GM12864 (cell line): ENCODE results near the gene CRIP1.

Experiments used
- DNase-seq: peaks from one replicate; pipeline ENCODE4 v3.0.0-alpha.2; 2011; ENCODE audit warnings: low read depth
- H3K4me3 ChIP-seq: 2 replicates; pipeline ENCODE4 v1.5.1; 2011; ENCODE audit warnings: mild to moderate bottlenecking, low read depth, low read length, control low read depth
- TF ChIP-seq, protein P1 (sequence below): IDR thresholded peaks from 2 replicates; pipeline ENCODE4 v1.5.1; 2011; ENCODE audit warnings: low read depth, mild to moderate bottlenecking, moderate library complexity, low read length, control low read depth, inconsistent platforms; ENCODE audit errors: missing control alignments

CRIP1 gene

GRCh38 chr14:105475269-105476096, 11.2 kb upstream of the CRIP1 start:
- no peak overlapping the region for H3K4me3 ChIP-seq
- no peak for DNase-seq

DNA sequence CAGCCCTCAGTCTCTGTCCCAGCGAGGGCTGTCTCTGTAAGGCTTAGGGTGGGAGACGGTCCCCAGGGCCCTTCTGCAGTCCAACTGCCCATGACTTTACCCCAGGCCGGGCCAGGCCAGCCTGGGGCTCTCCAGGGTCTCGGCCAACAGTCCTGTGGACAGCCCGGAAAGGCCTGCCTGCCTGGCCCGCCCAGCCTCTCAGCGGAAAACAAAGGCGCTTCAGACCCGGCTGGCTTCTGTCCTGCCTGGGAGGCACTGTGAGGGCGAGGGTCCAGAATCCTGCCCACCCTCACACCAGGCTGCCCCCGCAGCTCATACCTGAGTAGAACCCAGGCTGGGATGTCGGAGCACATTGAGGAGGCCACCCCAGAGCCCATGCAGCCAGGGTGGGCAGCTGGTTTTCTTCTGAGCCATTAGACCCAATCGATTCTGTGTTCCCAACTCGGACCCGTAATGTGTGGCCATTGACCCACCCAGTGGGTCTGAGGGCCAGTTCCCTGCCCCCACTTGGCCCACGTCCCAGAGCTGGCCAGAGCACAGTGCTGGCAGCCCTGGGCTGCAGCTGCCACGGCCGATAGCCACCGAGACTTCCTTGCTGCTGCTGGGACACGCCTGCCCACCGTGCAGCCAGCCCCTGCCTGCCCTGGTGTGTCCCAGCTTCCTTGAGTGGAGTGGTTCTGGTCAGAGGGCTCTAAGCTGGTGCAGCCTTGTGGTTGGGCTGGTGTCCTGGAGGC, 10.4 kb upstream of the CRIP1 start:
- no peak overlapping the region for H3K4me3 ChIP-seq
- TF ChIP-seq, protein P1, sequence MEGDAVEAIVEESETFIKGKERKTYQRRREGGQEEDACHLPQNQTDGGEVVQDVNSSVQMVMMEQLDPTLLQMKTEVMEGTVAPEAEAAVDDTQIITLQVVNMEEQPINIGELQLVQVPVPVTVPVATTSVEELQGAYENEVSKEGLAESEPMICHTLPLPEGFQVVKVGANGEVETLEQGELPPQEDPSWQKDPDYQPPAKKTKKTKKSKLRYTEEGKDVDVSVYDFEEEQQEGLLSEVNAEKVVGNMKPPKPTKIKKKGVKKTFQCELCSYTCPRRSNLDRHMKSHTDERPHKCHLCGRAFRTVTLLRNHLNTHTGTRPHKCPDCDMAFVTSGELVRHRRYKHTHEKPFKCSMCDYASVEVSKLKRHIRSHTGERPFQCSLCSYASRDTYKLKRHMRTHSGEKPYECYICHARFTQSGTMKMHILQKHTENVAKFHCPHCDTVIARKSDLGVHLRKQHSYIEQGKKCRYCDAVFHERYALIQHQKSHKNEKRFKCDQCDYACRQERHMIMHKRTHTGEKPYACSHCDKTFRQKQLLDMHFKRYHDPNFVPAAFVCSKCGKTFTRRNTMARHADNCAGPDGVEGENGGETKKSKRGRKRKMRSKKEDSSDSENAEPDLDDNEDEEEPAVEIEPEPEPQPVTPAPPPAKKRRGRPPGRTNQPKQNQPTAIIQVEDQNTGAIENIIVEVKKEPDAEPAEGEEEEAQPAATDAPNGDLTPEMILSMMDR = no peak
- DNase-seq = no peak

More at GRCh38 chr14:105475269-105476096, 11.2 kb upstream of the CRIP1 start:
- TF ChIP-seq, protein P1 = no peak

DNA sequence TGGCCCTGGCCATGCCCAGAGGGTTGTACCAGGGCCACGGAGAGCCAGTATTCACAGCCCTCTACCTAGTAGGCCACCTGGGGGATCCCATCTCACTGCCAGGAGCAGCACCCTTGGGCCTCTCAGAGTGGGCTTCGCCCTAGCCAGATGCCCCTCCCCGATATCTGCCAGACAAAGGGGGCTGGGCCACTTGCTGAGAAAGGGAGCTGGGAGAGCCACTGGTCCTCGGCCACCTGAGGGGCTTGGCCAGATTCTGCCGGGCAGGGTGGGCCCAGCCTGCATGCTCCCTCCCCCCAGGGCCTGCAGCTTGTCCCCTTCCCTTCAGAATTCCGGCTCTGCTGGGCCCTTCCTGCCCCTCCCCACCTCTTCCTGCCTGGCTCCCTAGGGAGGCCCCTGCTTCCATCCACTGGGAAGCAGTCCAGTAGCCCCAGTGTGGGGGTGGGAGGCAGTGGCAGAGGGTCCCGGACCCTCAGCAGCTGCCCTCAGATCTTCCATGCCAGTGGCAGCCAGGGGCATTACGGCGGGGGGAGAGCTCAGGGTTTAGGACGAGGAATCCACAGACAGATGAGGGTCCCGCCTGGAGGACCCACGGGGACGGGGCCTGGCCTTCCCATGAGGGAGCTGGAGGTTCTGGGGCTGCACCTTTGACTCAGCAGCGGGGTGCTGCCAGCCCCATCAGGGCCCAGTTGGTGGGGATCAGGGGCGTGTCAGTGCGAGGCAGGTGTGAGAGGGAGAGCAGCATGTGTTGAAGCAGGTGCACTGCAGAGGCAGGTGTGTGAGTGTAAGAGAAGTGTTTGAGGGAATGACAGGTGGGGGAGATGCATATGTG, 9.6 kb upstream of the CRIP1 start:
- H3K4me3 ChIP-seq = no peak overlapping the region
- no peak for DNase-seq
- TF ChIP-seq, protein P1 = no peak

- TF ChIP-seq, protein P1 = no peak
- no peak overlapping the region for H3K4me3 ChIP-seq
- DNase-seq = no peak
Observed at GRCh38 chr14:105477660-105478397, 8.9 kb upstream of the CRIP1 start.

GRCh38 chr14:105478398-105479251, 8.1 kb upstream of the CRIP1 start:
- TF ChIP-seq, protein P1 = no peak
- no peak for DNase-seq
- no peak overlapping the region for H3K4me3 ChIP-seq
